Eye (tissue), 1 donor: ENCODE data around the gene RND2.
"Not testable (repeated sequence)": the region's sequence is repeated elsewhere in the genome, so short reads cannot be mapped to it uniquely, and the experiment has no call there.

Source experiments
- DNase-seq: peaks from one replicate; pipeline ENCODE4 v3.0.0-alpha.2; 2015

Gene RND2

GRCh38 chr17:43024407-43025289, at the start of gene RND2:
Gene RND2, plus strand, starts transcription at chr17:43025231. Its CDS starts 117 bp downstream, at chr17:43025348.
- peak; percentile 98 for DNase-seq

- no peak for DNase-seq
Observed at GRCh38 chr17:42975265-42975664, 49.8 kb upstream of the RND2 start.

GRCh38 chr17:42975701-42976100, 49.3 kb upstream of the RND2 start:
- not testable (repeated sequence) for DNase-seq

- no peak for DNase-seq
Observed at GRCh38 chr17:42979511-42980273, 45.3 kb upstream of the RND2 start, which contains the start of gene PTGES3L. Gene PTGES3L, minus strand, starts transcription at chr17:42980080. Its CDS starts 27 bp downstream, at chr17:42980053.

- peak; percentile 96 for DNase-seq
Observed at GRCh38 chr17:42980274-42980765, 44.7 kb upstream of the RND2 start, which contains the start of gene RUNDC1. Gene RUNDC1, plus strand, starts transcription at chr17:42980565. Its CDS starts 12 bp downstream, at chr17:42980577.

GRCh38 chr17:42980766-42981397, 44.1 kb upstream of the RND2 start:
- peak; percentile 51 for DNase-seq

- DNase-seq = no peak
Observed at GRCh38 chr17:42982266-42982665, 42.8 kb upstream of the RND2 start.

GRCh38 chr17:42985225-42985624, 39.8 kb upstream of the RND2 start:
- no peak for DNase-seq

- no peak for DNase-seq
Observed at GRCh38 chr17:42989141-42989540, 35.9 kb upstream of the RND2 start.

- DNase-seq = no peak
Observed at GRCh38 chr17:42989726-42990652, 35.0 kb upstream of the RND2 start.

GRCh38 chr17:42991471-42991870, 33.6 kb upstream of the RND2 start:
- no peak for DNase-seq

GRCh38 chr17:42992872-42993271, 32.2 kb upstream of the RND2 start:
- DNase-seq = no peak

GRCh38 chr17:42993913-42994312, 31.1 kb upstream of the RND2 start:
- DNase-seq = not testable (repeated sequence)

GRCh38 chr17:42997390-42997983, 27.5 kb upstream of the RND2 start:
- no peak for DNase-seq

GRCh38 chr17:42997984-42998938, 26.8 kb upstream of the RND2 start, which contains the start of gene RPL27:
Gene RPL27, plus strand, starts transcription at chr17:42998419. Its CDS starts 332 bp downstream, at chr17:42998751.
- peak; percentile 100 for DNase-seq

GRCh38 chr17:42999003-42999525, 26.0 kb upstream of the RND2 start:
- no peak for DNase-seq

GRCh38 chr17:43000894-43001293, 24.1 kb upstream of the RND2 start:
- not testable (repeated sequence) for DNase-seq

- no peak for DNase-seq
Observed at GRCh38 chr17:43003542-43004172, 21.4 kb upstream of the RND2 start.
